CMK (cell line): ENCODE results near the gene CYTH2.

Source experiments
- DNase-seq: peaks from one replicate; pipeline ENCODE4 v3.0.0-alpha.2; 2010; ENCODE audit warnings: low read depth

CYTH2 gene

GRCh38 chr19:48454150-48454730 lies 14.9 kb upstream of the CYTH2 start:
- no peak for DNase-seq

- DNase-seq: no peak
Observed at GRCh38 chr19:48455171-48455907, 13.8 kb upstream of the CYTH2 start, which contains the start of gene KCNJ14. Gene KCNJ14, plus strand, starts transcription at chr19:48455574. Its CDS starts 6,151 bp downstream, at chr19:48461725.

- DNase-seq: no peak
Observed at GRCh38 chr19:48455908-48456562, 13.1 kb upstream of the CYTH2 start.

GRCh38 chr19:48456864-48457263 lies 12.3 kb upstream of the CYTH2 start:
- no peak for DNase-seq

GRCh38 chr19:48458016-48458415 lies 11.2 kb upstream of the CYTH2 start:
- no peak for DNase-seq

- DNase-seq: no peak
Observed at GRCh38 chr19:48461651-48461981, 7.6 kb upstream of the CYTH2 start.

- DNase-seq: no peak
Observed at GRCh38 chr19:48461982-48462655, 7.0 kb upstream of the CYTH2 start.

- DNase-seq: no peak
Observed at GRCh38 chr19:48465215-48465614, 4.0 kb upstream of the CYTH2 start.

- DNase-seq: no peak
Observed at GRCh38 chr19:48466561-48467325, 2.4 kb upstream of the CYTH2 start.

GRCh38 chr19:48468772-48469288 lies 339 bp upstream of the CYTH2 start:
- peak; percentile 100 for DNase-seq

GRCh38 chr19:48469934-48470680 lies 938 bp downstream of the CYTH2 start:
- no peak for DNase-seq

- DNase-seq: no peak
Observed at GRCh38 chr19:48470856-48471255, 1.7 kb downstream of the CYTH2 start.

- no peak for DNase-seq
Observed at GRCh38 chr19:48471836-48472235, 2.7 kb downstream of the CYTH2 start.

GRCh38 chr19:48473161-48473966 lies 4.2 kb downstream of the CYTH2 start:
- DNase-seq: no peak

- no peak for DNase-seq
Observed at GRCh38 chr19:48474084-48474592, 5.0 kb downstream of the CYTH2 start.

- DNase-seq: no peak
Observed at GRCh38 chr19:48475369-48476068, 6.3 kb downstream of the CYTH2 start.

GRCh38 chr19:48476176-48476575 lies 7.0 kb downstream of the CYTH2 start:
- no peak for DNase-seq

- no peak for DNase-seq
Observed at GRCh38 chr19:48477067-48477685, 8.0 kb downstream of the CYTH2 start.
